ENCODE results near the gene EXD3. TPM values are rescaled to one million over a fixed set of nuclear protein-coding genes. Genes with fewer than 3 reads are reported as not detected.

EXD3 gene
- total RNA-seq, 1 donor = 6.1 TPM

DNA sequence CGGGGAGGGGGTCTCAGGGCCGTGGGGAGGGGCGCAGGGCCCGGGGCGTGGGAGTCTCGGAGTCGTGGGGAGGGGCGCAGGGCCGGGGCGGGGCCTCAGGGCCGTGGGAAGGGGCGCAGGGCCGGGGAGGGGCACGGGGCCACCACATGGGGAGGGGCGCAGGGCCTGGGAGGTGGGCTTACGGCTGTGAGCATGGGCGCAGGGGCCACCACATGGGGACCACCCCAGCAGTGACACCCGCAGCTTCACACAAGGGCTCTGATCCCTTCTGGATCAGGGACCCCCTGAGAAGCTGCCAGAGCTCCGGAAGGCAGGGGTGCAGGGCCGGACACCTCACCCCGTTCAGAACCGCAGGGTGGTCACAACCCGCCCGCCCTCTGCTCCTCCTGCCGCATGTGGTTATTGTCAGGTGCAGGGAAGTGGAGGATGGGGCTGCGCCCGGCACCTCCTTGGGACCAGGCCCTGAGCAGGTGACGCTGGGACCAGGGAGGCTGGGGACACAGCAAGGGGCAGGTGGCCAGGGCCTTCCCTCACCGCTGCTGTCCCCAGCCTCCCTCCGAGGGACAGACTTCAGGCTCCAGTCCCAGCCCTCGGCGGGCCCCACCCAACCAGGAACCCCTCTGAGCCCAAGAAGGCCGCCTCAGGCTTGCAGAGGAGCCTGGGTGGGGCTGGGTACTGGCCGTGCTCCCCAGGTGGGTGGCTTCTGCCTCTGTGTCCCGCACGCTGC lies 53.7 kb downstream of the EXD3 start:
- Histone ChIP-seq H3K4me3 (ENCODE audit: low read length) (no peak overlapping the region), H3K9me3 (ENCODE audit: low read depth, low read length) (no peaks in the 10 kb centered on the region), H3K4me1 (ENCODE audit: insufficient read depth, low read length) (no peaks in the 10 kb centered on the region), H3K27me3 (ENCODE audit: insufficient read depth, low read length) (no peaks in the 10 kb centered on the region)

DNA sequence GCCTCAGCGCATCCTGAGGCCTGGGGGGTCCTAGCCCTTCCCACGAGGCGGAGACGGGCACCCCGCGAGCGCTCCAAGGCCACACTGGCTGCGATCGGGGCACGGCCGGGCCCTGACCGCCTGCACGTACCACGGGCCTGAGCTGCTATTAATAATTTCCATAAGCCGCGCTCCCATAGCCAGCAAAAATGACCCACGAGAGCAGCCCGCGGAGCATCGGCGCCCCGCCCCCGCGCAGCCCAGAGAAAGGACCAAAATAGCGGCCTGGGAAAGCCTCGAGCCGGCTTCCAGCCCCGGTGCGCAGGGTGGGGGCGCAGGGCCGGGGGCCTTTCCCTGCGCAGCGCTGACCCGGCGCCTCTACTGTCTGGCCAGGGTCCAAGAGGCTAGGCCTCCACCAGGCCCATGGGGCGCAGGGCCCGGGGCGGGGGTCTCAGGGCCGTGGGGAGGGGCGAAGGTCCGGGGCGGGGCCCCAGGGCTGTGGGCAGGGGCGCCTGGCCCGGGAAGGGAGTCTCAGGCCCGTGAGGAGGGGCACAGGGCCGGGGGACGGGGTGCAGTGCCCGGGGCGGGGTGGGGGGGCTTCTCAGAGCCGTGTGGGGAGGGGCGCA lies 54.4 kb downstream of the EXD3 start:
- H3K27me3 ChIP-seq (ENCODE audit: insufficient read depth, low read length) = no peaks in the 10 kb centered on the region
- H3K4me1 ChIP-seq (ENCODE audit: insufficient read depth, low read length) = no peaks in the 10 kb centered on the region
- no peaks in the 10 kb centered on the region for H3K9me3 ChIP-seq (ENCODE audit: low read depth, low read length)
- H3K4me3 ChIP-seq (ENCODE audit: low read length) = no peak overlapping the region

DNA sequence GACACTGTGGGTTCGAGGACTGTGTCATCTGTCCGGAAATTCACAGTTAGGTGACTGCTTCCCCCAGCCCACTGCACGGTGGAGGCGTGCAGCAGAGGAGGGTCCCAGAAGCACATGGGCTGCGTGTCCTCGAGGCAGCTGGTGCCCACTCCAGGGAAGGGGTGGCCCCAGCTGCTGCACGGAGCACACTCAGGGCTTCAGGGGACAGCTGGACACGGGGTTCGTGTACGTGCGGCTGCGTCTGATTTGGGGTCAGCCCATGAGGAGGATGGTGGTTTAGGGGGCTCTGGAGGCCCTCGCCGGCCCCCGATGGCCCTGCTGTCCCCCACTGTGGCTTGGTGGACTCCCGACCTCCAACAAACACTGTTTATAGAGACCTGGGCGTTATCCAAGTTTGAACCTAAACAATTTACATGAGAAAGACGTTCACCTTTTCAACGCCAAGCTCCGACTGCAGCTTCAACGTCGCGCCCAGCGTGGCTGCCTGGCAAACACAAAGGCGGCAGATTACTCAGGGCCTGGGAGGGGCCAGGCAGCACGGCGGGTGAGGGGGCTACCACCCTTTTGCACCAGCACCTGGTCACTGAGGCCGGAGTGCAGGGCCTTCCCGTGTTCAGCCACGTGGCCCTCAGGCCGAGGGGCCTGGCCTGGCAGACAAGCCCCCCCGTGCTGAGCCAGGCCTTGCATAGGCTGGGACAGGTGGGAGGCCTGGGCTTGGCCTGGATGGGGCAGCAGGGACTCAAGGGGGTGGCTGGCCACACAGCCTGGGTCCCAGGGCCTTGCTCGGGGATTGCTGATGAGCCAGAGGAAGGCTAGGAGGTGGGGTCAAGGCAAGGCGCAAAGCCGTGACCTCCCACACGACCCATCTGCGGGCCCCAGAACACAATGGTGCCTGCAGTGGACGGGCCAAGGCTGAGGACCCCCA lies 55.2 kb downstream of the EXD3 start:
- Histone ChIP-seq H3K4me3 (ENCODE audit: low read length) (no peak overlapping the region), H3K4me1 (ENCODE audit: insufficient read depth, low read length) (no peaks in the 10 kb centered on the region), H3K27me3 (ENCODE audit: insufficient read depth, low read length) (no peaks in the 10 kb centered on the region), H3K9me3 (ENCODE audit: low read depth, low read length) (no peaks in the 10 kb centered on the region)

DNA sequence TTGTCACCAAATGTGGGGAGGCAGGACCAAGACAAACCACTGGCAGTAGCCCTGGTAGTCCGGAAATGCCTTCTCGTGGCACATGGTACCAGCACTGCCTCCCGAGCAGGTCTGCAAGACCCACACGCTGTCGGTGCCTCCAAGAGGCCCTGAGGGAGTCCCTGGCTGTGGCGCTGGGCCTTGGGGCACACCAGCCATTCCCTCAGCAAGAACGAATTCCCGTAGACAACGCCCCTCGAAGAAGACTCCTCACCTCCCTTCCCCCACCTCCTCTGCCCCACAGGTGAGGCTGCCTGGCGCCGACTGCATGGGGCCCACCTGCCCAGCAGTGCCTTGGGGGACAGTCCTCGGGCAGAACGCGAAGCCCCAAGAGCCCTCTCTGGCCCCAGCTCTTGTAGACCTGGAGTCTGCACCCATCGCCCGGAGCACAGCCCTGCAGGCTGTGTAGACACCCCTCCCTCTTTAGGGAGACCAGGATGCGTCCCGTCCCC lies 56.0 kb downstream of the EXD3 start:
- H3K4me1 ChIP-seq (ENCODE audit: insufficient read depth, low read length) = no peaks in the 10 kb centered on the region
- H3K27me3 ChIP-seq (ENCODE audit: insufficient read depth, low read length) = no peaks in the 10 kb centered on the region
- H3K9me3 ChIP-seq (ENCODE audit: low read depth, low read length) = no peaks in the 10 kb centered on the region
- H3K4me3 ChIP-seq (ENCODE audit: low read length) = no peak overlapping the region

DNA sequence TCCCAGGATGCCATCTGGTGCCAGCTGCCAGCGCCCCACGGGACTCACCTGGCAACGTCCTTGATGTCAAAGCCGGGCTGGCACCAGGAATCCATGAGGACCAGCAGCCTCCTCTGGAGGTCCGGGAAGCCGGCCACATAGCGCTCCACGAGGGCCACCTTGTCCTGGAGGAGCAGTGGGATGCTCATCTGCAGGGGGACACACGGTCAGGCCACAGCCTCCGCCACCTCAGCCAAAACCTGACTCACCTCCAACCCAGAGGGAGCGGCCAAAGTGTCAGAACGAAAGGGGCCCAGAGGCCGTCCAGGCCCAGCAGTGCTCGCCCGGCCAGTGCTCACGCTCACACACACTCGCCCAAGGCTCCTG lies 56.5 kb downstream of the EXD3 start:
- Histone ChIP-seq H3K4me1 (ENCODE audit: insufficient read depth, low read length) (no peaks in the 10 kb centered on the region), H3K27me3 (ENCODE audit: insufficient read depth, low read length) (no peaks in the 10 kb centered on the region), H3K9me3 (ENCODE audit: low read depth, low read length) (no peaks in the 10 kb centered on the region), H3K4me3 (ENCODE audit: low read length) (no peak overlapping the region)

DNA sequence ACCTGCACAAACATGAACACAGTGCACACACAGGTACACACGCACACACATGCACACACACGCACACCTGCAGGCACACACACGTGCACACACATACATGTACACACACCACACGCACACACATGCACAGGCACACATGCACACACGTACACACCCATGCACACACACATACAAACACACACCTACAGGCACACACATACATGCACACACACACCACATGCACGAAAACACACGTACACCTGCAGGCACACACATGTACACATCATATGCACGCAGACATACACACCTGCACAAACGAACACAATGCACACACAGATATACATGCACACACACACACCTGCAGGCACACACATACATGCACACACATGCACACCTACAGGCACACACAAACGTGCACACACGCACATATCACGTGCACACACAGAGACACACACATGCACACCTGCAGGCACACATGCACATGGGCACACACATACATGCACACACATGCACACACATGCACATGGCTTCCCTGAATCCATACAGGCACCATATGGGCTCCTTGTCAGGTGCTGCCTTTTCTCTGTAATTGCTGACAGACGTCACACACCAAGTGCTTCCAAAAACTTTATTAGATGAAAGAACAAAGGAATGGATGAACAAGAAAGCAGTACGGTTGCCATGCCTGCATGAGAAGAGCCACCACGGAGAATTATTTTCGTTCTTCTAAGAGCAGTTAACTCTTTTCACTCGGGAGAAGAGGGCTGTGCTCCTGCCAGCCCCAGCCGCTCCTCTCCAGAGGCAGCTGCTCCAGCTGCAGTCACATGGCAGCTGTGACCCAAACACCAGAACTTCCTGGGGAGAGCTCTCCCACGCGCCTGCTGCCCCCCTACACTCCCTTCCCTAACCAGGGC lies 57.2 kb downstream of the EXD3 start:
- Histone ChIP-seq H3K27me3 (ENCODE audit: insufficient read depth, low read length) (no peaks in the 10 kb centered on the region), H3K4me3 (ENCODE audit: low read length) (no peak overlapping the region), H3K4me1 (ENCODE audit: insufficient read depth, low read length) (no peaks in the 10 kb centered on the region), H3K9me3 (ENCODE audit: low read depth, low read length) (no peaks in the 10 kb centered on the region)

DNA sequence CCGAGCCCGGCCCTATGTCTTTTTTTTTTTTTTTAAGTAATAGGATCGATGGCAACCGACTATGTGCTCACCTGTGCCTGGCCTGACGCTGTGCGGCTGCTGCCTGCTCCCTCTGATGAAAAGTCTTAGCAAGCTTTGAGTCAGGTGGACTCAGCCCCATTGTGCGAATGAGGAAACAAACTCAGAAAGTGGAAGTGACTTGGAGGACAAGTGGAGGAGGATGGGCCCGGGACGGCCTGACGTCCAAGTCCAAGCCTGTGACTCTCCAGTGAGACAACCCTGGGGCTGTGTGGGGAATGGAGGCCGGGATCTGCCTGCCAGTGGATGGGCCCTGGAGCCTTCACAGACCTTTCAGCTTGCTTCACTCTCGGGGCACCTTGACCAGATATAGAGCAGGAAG lies 57.9 kb downstream of the EXD3 start:
- no peak overlapping the region for H3K4me3 ChIP-seq (ENCODE audit: low read length)
- H3K27me3 ChIP-seq (ENCODE audit: insufficient read depth, low read length) = no peaks in the 10 kb centered on the region
- H3K4me1 ChIP-seq (ENCODE audit: insufficient read depth, low read length) = no peaks in the 10 kb centered on the region
- H3K9me3 ChIP-seq (ENCODE audit: low read depth, low read length) = no peaks in the 10 kb centered on the region

DNA sequence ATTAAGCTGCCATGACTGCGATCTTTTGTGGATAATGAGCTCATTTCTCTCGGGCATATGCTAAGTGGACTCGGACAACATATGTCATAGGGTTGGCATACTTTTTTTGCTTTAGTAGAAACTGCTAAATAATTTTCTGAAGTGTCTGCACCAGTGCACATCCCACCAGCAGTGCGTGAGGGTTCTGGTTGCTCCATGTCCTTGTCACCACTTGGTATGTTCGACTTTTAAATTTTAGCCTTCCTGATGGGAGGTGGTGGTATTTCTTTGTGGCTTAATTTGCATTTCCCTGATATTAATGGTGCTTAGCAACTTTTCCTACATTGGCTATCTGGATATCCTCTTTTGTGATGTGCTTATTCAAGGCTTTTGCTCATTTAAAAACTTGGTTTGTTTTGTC lies 63.1 kb downstream of the EXD3 start:
- Histone ChIP-seq H3K4me1 (ENCODE audit: insufficient read depth, low read length) (no peaks in the 10 kb centered on the region), H3K4me3 (ENCODE audit: low read length) (no peak overlapping the region), H3K27me3 (ENCODE audit: insufficient read depth, low read length) (no peaks in the 10 kb centered on the region), H3K9me3 (ENCODE audit: low read depth, low read length) (no peaks in the 10 kb centered on the region)

DNA sequence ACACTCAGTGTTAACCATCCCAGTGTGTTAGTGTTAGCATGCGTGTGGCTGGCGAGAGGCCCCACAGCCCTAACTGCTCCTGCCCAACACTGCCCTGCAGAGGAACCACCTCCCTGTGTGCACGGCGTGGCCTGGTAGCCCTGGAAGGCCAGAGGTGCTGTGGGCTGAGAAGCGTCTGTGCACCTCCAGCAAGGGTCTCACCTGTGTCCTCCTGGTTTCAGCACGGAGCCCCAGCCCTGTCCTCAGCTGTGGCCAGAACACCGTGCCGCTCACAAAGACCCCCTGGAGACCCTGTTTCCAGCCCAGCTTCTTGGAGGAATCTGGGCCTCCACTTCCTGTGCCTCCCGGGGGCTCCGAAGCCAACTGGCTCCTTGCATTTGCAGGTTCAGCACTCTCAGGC lies 64.8 kb downstream of the EXD3 start:
- no peak overlapping the region for H3K4me3 ChIP-seq (ENCODE audit: low read length)
- no peaks in the 10 kb centered on the region for H3K4me1 ChIP-seq (ENCODE audit: insufficient read depth, low read length)
- H3K27me3 ChIP-seq (ENCODE audit: insufficient read depth, low read length) = no peaks in the 10 kb centered on the region
- no peaks in the 10 kb centered on the region for H3K9me3 ChIP-seq (ENCODE audit: low read depth, low read length)

DNA sequence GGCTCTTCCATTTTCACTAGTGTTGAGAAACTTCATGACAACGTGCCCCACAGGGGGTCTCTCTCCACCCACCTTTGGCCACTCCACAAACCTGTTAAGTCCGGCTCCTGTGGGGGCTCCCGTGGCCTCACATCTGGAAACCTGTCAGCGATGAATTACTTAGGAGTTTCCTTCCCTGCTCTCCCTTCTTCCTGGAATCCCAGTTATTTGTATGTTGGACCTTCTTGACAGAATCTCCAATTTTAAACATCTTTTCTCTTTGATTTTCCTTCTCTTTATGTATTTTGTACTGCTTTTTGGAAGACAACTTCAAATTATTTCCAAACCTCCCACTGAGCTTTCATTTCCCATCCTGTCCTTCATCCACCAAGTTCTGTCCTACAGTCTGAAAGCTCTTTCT lies 65.8 kb downstream of the EXD3 start:
- H3K27me3 ChIP-seq (ENCODE audit: insufficient read depth, low read length) = no peaks in the 10 kb centered on the region
- H3K9me3 ChIP-seq (ENCODE audit: low read depth, low read length) = no peaks in the 10 kb centered on the region
- no peaks in the 10 kb centered on the region for H3K4me1 ChIP-seq (ENCODE audit: insufficient read depth, low read length)
- no peak overlapping the region for H3K4me3 ChIP-seq (ENCODE audit: low read length)

DNA sequence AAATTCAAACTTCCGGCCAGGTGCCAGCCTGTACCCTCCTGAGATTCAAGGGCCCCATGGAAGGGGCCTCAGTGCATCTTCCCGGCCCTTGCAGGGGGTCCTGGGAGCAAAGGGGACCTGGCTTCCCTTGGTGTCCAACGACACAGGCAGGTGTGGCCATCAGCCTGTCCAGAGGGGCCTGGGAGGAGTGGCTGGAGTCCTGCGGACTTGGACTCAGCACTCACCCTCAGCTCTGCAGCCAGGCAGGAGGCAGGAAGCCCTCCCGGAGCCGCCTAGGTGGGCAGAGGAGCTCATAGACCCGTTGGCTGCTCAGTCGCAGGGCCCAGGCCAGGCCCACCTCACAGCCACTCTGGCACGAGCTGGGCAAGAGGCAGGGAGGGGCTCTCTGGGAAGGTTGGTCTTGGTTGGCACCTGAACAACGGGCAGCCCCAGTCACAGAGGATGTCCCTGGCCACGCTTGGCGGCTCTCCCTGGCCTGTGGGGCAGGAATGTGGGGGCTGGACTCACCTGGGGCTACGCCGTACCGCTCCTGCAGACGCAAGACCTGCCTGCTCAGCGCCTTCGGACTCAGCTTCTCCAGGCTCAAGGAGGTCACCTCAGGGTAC lies 67.1 kb downstream of the EXD3 start:
- Histone ChIP-seq H3K4me3 (ENCODE audit: low read length) (no peak overlapping the region), H3K27me3 (ENCODE audit: insufficient read depth, low read length) (no peaks in the 10 kb centered on the region), H3K4me1 (ENCODE audit: insufficient read depth, low read length) (no peaks in the 10 kb centered on the region), H3K9me3 (ENCODE audit: low read depth, low read length) (no peaks in the 10 kb centered on the region)

DNA sequence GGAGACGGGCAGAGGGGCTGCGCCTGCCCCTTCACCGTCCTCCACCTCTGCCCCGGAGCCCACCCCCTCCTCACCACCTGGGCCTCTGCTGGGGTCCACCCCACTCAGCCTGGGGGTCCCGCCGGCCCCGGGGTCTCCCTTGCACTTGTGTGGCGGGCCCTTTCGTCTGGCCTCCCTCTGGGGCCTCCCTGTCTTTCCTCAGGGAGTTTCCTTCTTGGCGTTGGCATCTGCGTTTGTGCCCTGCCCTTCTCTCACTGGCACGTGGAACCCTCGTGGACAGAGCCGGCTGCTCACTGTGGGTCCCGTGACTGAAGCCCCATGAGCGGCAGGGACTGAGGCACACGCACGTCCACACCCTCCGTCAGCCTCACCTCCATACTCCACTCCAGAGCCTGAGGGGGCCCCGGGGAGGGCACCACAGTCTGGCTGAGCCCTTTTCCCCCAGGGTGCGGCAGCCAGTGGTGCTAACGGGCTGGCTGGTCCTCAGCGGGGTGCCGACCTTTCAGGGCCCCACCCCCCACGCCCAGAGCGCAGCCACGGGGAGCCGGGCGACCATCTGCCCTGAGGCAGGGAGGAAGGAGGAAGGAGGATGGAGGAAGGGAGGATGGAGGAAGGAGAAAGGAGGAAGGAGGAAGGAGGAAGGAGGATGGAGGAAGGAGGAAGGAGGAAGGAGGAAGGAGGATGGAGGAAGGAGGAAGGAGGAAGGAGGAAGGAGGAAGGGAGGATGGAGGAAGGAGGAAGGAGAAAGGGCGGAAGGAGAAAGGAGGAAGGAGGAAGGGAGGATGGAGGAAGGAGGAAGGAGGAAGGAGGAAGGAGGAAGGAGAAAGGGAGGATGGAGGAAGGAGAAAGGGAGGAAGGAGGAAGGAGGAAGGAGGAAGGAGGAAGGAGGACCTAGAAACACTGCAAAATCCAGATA lies 67.9 kb downstream of the EXD3 start:
- no peaks in the 10 kb centered on the region for H3K27me3 ChIP-seq (ENCODE audit: insufficient read depth, low read length)
- H3K9me3 ChIP-seq (ENCODE audit: low read depth, low read length) = no peaks in the 10 kb centered on the region
- H3K4me1 ChIP-seq (ENCODE audit: insufficient read depth, low read length) = no peaks in the 10 kb centered on the region
- no peak overlapping the region for H3K4me3 ChIP-seq (ENCODE audit: low read length)

DNA sequence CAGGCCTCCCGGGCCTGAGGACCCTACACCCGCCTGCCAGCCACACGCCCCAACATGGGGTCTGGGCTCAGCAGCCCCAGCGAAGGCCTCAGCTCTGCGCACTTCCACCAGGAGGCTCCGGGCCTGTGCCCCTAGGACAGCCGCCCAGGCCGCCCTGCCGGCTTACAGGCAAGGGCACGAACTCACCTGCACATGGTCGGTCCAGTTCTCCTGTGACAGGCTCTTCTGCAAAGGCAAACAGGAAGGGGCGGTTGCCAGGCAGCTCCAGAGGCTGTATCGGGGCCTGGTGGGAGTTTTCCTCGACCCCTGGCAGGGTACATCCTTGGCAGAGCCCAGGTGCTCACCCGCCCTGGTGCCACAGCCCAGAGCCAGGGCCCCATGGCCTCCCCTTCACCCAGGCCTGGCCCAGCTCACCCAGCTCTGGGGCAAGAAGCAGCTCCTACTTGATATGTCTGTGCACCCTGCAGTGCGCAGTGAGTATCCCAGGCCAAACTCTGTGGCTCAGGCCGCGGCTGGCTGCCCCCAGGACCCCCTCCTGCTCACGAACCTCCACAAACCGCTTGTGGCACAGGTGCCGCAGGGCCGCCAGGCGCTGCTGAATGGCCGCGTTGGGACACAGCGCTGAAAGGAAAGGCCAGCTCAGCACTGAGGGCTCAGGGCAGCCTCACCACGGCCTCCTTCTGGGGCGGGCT lies 68.7 kb downstream of the EXD3 start:
- no peak overlapping the region for H3K4me3 ChIP-seq (ENCODE audit: low read length)
- H3K27me3 ChIP-seq (ENCODE audit: insufficient read depth, low read length) = no peaks in the 10 kb centered on the region
- H3K4me1 ChIP-seq (ENCODE audit: insufficient read depth, low read length) = no peaks in the 10 kb centered on the region
- no peaks in the 10 kb centered on the region for H3K9me3 ChIP-seq (ENCODE audit: low read depth, low read length)
